Measurements from ENCODE around the gene TMEM119.

Gene TMEM119, protein sequence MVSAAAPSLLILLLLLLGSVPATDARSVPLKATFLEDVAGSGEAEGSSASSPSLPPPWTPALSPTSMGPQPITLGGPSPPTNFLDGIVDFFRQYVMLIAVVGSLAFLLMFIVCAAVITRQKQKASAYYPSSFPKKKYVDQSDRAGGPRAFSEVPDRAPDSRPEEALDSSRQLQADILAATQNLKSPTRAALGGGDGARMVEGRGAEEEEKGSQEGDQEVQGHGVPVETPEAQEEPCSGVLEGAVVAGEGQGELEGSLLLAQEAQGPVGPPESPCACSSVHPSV

GRCh38 chr12:108597559-108598471 is at the start of gene TMEM119:
TMEM119 (minus strand) TSS chr12:108598084; CDS start chr12:108592383, 5,701 bp downstream.
- no peak for DNase-seq (ENCODE audit: low read depth)

DNA sequence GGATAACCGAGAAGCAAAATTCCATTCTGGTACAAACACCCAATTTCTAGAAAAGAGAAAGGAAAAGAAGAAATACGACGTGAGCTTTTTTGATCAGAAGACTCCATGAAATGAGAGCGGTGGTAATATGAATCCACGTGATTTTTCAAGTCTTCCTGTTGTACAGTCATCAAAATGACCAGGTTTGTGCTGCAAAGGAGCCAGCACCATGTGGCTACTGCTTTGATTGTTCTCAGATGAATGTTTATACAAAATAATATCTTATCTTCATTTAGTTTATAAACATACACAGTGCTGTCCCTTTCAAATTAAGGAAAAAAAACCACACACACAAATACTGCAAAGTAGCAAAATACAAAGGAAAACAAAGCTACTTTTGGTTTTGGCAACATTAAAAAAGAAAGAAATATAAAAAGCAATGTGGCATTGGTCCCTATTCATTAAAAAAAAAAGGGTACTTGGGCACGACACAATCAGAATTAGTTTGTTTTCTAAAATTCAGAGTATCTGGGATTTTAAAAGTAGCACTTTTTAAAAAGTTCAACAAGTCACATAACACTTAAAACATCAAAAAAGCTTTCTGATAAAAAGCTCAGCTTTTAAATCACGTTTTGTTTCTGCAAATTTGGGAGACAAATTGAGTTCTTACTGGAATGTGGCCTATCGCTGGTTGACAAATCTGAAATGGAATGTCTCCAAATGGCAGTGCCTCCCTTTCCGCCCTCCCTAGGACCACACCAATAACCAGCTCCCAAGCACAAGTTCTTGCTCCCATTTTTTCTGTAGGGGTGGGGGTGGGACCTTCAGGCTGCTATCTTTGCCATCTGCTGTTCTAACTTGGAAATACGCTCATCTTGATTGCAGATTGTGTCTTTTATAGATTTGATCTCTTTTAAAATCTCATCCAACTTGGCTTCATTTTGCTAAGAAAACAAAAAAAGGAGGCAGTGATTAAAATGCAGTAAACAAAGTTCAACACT is 49.0 kb upstream of the TMEM119 start:
- no peak for DNase-seq (ENCODE audit: low read depth)

GRCh38 chr12:108645686-108646599 is 48.1 kb upstream of the TMEM119 start:
- no peak for DNase-seq (ENCODE audit: low read depth)

- DNase-seq (ENCODE audit: low read depth): no peak
Observed at GRCh38 chr12:108644811-108645120, 46.9 kb upstream of the TMEM119 start.

DNA sequence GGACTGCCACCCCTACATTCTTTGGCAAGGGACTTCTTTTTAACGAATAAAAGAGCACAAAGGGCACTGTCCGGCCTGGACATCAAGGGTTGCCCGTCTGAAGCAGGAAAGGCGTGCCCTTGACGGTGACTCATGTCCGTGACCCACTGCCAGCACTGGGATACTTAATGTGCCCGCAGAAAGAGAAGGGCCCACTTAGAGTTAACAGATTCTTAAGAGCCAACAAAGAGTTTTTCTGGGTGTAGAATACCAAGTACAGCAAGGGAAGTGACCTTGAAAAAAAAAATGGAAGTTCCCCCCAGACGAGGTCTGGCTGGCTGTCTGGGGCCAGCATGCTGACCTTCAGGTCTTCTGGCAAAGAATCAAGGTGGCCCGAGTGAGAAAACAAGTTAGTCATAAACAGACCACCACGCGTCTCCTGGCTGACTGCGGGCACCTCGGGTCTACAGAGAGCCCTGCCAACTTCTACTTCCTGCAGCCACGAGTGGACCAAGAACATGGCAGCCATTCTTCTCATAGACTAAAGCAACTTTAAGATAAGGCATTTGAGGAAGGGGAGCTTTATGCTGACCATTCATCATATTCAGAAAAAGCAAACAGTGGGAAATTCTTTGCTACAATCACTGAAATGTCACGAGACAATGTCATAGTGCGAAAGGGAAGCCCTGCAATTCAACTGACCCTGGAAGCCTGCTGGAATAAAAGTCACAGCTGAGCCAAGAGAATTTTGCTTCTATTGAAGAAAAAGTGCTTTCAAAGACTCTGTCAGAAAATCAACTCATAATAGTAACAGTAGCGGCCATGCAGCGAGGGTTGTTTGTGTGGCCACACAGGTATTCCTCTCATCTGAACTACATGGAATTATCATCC is 46.3 kb upstream of the TMEM119 start:
- DNase-seq (ENCODE audit: low read depth): no peak

DNA sequence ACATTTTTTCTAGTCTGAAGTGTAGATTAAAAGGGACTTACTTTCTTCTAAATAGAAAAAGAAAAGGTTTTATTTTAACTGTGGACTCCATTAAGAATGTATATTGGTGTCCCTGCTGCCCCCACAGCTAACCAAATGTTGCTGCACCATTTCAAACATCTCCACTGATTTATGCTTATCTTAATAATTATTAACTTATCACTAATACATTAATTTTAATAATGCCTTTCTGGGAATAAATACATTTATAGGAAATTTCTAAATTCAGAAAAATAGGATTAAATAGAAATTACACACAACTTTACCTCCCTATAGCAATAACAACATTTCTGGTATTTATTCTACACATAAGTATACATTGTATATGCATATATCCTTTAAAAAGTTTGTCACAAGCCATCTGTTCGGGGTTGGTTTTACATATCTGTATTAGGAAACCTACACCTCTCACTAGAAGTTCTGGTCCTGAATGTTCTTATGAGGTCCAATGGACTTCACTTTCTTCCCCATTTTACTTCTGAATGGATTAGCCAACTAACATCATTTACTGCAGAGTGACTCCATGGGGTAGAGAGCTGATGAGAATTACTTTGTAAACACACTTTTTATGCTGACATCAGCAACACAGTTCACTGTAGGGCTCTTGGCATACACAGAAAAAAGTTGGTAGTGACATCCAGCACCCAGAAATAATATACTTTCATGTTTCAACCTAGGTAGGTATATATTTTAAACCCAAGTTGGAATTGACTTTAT is 45.2 kb upstream of the TMEM119 start:
- no peak for DNase-seq (ENCODE audit: low read depth)

GRCh38 chr12:108642269-108642870 is 44.5 kb upstream of the TMEM119 start:
- no peak for DNase-seq (ENCODE audit: low read depth)

- no peak for DNase-seq (ENCODE audit: low read depth)
Observed at GRCh38 chr12:108641446-108642268, 43.8 kb upstream of the TMEM119 start.

GRCh38 chr12:108640802-108641445 is 43.0 kb upstream of the TMEM119 start:
- DNase-seq (ENCODE audit: low read depth): no peak

DNA sequence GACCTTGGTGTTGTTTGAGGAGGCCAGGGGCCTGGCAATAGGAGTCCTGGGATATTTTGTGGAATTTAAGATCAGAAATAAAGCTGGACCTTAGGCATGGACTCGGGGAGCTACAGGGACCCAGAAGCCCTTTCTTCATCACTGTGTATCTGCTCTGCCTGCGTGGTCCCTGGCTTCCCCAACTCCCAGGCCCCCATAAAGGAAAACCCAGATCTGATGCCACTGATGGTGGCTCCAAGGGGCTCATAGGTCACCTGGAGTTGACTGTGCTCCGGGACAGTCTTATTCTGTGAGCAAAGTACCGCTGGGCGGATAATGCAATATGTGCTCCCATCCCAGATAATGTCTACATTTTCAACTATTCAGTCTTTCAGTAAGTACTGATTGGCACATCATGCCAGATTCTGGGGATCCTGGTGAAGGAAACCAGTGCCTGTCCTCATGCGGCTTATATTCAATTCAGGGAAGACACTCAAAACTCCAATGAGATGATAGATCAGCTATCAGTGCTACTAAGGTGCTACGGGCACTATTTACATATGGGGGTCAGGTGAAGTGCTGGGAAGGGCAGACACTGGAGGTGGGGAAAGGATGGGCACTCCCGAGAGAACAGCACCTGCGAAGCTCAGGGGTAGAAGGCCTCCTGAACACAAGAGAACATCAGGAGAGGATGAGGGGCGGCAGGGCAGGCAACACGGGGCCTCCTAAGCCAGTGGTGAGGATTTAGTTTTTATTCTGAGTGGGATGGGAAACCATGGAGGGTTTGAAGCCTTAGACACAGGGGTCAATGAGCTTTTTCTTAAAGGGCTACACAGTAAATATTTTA is 41.3 kb upstream of the TMEM119 start:
- no peak for DNase-seq (ENCODE audit: low read depth)

GRCh38 chr12:108638141-108638827 is 40.4 kb upstream of the TMEM119 start:
- no peak for DNase-seq (ENCODE audit: low read depth)

DNA sequence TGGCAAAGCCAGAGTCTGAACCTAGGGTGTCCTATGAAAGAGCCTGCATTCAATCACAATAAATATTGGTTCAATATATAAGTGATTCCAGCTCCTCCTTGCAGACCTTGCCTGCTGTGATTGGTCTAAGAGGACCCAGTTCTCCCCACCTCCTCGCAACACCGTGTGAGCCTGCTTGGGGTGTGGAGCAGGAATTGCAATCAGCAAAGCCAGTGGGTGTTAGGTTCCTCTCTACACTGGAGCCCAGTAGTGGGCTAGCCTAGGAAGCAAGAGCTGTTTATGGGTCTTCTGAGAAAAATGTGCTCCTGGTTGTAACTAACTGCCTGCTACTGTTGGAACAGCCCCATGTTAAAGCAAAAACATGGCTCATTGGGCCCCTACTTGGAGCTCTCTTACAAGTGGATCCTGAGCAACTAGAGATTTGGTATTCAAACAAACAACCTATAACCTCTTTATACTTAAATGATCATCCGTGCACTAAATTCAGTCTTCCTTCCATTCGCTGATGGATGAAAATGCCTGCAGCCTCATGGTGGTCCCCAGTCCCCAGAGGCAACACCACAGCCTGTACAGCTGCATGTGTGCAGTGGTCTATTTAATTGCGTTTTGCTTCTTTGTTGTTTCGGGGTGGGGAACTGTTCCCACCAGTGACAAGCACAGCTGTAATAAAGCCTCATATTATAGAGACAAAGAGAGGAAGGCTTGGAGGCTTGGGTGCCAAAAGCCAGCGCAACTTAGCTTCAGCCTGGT is 39.5 kb upstream of the TMEM119 start:
- no peak for DNase-seq (ENCODE audit: low read depth)

DNA sequence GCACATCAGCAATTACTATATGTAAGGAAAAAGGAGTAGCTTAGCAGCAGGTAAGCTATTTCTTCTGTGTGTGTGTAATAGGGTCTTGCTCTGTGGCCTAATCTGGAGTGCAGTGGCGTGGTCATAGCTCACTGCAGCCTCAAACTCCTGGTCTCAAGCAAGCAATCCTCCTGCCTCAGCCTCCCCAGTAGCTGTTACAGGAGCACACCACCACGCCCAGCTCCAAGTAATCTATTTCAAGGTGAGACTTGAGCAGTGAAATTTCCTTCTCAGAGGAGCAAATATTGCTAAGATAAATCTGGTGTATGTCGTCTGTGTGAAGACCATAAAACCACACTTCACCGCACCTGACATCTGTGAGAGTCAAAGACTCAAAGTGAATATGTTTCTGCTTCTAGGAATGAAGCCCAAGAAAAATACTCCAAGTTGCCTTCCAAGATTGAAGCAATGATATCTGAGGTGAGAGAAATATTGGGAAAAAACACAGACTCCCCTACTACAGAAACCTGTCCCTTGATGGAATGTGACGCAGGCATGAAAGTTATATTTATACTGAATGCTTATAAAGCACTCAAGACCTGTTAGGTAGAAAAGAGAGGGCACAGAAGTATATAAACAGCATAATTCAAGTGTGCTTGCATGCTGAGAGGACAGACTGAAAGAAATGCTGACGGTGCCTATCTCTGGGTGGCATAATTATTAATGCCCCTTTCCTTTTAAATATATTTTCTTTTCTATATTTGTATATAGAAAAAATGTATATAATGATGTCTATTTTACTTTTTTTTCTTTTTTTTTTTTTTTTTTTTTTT is 38.3 kb upstream of the TMEM119 start:
- no peak for DNase-seq (ENCODE audit: low read depth)

GRCh38 chr12:108635201-108635996 is 37.5 kb upstream of the TMEM119 start:
- no peak for DNase-seq (ENCODE audit: low read depth)
